IMR-90 (cell line): Measurements from ENCODE around the gene TMEM176B. TPM values are rescaled to one million over a fixed set of nuclear protein-coding genes. Genes with fewer than 3 reads are reported as not detected.

Experiments used
- CEBPB ChIP-seq: IDR thresholded peaks from 2 replicates; pipeline ENCODE4 v1.6.1; 2012; ENCODE audit warnings: low read depth, low read length, improper control_type of control experiment
- MAZ ChIP-seq: IDR thresholded peaks from 2 replicates; pipeline ENCODE4 v1.6.1; 2012; ENCODE audit warnings: low read depth, mild to moderate bottlenecking, low read length, improper control_type of control experiment, moderate library complexity, borderline replicate concordance
- polyA plus RNA-seq, 3 experiments: library from polyadenylated mRNA; depleted of rRNA; stranded (reverse); fragments of >200 nt; gene quantifications; 2 replicates each; pipeline ENCODE4 v1.2.3, GENCODE V29; 2012; ENCODE audit warnings: low replicate concordance in 1 of 3
- total RNA-seq: library from RNA; depleted of rRNA; stranded (reverse); fragments of >200 nt; gene quantifications from 2 replicates; pipeline ENCODE4 v1.2.3, GENCODE V29; 2012
- TF ChIP-seq, protein P1 (sequence below): conservative IDR thresholded peaks from 2 replicates; pipeline ENCODE4 v1.5.1; 2012; ENCODE audit warnings: mild to moderate bottlenecking, low read depth, low read length, improper control_type of control experiment

TMEM176B gene
- total and polyA plus RNA-seq, 2 of the 4 experiments (the other 2 are of a cell fraction) = not detected

DNA sequence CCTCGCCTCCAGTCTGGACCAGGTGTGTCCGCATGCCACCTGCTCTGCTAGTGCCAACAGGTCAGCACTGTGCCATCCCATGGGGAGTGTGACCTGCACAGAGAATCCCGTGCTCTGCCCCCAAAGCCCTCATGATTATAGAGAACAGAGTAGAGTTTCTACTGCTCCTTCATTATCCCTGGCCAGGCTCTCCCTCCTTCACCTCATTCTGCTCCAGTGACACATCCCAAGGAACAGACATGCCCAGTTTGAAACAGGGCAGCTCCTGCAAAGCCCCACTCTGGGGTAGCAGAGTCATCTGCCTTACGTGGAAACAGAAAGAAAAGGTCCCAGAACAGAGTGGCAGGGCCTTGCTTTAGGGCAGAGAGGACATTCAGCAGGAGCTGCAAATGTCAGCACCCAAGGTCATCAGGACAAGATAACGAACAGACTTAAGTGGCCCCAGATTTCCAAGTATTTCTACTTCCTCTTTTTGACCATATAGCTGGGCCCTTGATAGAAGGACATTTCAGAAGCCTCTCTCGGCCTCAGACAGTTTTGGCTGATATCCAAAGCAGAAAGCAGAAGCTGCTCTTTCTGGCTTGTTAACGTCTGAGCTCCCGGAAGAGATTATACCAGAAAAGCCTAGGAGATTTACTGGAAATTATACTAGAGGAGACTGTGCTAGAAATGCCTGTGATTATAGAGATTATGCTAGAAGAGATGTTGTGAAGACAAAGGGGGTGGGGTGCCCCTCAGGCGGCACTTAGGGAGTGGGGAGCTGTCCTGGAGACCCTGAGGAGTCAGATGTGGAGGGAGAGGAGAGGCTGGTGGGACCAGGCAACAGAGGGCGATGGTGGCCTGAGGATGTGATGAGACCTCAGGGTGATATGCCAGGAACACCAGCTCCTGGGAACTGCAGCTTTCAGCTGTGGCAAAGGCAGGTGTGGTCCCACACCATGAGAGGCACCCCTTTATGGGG lies 12.6 kb downstream of the TMEM176B start (continued):
- TF ChIP-seq, protein P1, sequence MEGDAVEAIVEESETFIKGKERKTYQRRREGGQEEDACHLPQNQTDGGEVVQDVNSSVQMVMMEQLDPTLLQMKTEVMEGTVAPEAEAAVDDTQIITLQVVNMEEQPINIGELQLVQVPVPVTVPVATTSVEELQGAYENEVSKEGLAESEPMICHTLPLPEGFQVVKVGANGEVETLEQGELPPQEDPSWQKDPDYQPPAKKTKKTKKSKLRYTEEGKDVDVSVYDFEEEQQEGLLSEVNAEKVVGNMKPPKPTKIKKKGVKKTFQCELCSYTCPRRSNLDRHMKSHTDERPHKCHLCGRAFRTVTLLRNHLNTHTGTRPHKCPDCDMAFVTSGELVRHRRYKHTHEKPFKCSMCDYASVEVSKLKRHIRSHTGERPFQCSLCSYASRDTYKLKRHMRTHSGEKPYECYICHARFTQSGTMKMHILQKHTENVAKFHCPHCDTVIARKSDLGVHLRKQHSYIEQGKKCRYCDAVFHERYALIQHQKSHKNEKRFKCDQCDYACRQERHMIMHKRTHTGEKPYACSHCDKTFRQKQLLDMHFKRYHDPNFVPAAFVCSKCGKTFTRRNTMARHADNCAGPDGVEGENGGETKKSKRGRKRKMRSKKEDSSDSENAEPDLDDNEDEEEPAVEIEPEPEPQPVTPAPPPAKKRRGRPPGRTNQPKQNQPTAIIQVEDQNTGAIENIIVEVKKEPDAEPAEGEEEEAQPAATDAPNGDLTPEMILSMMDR = no peak
- TF ChIP-seq MAZ (no peak), CEBPB (no peak)
